Measurements from ENCODE around the gene NEU3.
"Not testable (repeated sequence)": the region's sequence is repeated elsewhere in the genome, so short reads cannot be mapped to it uniquely, and the experiment has no call there.

Gene NEU3

GRCh38 chr11:74989260-74989638 is 516 bp downstream of the NEU3 start:
- no peak for DNase-seq

DNA sequence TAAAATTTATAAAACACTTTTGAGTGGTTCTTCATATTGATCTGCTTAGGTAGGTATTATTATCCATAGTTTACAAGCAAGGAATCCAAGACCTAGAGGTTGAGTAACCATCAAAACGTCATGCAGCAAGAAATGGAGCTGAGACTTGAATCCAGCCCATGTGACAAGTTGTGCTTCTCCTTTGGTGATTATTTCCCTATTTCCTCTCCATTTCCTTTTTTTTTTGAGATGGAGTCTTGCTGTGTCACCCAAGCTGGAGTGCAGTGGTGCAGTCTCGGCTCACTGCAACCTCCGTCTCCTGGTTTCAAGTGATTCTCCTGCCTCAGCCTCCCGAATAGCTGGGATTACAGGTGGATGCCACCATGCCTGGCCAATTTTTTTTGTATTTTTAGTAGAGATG is 1.4 kb downstream of the NEU3 start:
- not testable (repeated sequence) for DNase-seq

- DNase-seq = no peak
Observed at GRCh38 chr11:74990941-74991340, 2.2 kb downstream of the NEU3 start.

DNA sequence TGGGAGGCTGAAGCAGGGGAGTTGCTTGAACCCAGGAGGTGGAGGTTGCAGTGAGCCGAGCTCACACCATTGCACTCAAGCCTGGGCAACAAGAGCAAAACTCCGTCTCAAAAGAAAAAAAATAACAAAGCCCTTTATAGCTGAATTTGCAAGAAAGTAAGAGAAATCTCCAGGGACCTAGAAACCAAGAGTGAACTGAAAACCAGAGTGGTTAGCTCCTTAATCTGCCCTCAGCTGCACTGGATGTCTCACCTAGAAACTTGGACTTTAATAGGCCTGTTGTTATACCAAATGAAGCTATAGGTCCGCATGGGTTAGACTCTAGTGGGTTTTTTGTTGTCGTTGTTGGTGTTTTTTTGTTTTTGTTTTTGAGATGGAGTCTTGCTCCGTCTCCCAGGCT is 4.1 kb downstream of the NEU3 start:
- DNase-seq = no peak

DNA sequence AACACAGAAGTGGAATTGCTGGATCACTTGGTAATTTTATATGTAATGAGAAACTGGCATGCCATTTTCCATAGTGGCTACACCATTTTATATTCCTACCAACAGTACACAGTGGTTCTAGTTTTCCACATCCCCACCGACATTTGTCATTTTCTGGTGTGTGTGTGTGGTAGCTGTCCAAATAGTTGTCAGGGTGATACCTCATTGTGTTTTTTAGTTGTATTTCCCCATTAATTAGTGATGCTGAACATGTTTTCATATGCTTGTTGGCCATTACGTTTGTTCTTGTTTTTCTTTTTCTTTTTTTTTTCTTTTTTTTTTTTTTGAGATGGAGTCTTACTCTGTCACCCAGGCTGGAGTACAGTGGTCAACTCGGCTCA is 12.2 kb downstream of the NEU3 start:
- no peak for DNase-seq

GRCh38 chr11:75001686-75002085 is 13.0 kb downstream of the NEU3 start:
- no peak for DNase-seq

- DNase-seq = no peak
Observed at GRCh38 chr11:75002516-75002915, 13.8 kb downstream of the NEU3 start.

- no peak for DNase-seq
Observed at GRCh38 chr11:75004215-75004614, 15.5 kb downstream of the NEU3 start.

DNA sequence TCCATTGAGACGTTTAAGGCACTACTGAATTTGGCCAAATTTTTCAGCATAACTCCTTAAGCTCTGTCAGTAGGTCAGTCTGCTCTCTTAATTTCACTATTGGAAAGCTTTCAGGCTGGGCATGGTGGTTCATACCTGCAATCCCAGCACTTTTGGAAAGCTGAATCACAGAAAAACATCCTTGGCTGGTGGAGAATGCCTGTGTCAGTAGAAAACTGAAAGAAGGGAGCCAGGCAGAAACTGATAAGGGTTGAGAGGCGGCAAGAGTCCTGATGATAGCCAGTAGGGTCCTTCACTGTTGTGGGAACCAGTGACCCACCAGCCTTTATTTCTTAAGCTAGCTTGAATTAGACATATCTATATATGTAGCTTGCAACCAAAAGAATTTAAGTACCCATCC is 22.6 kb downstream of the NEU3 start:
- DNase-seq = no peak

- no peak for DNase-seq
Observed at GRCh38 chr11:75011872-75012271, 23.1 kb downstream of the NEU3 start.

GRCh38 chr11:75013051-75013450 is 24.3 kb downstream of the NEU3 start:
- no peak for DNase-seq

- no peak for DNase-seq
Observed at GRCh38 chr11:75014129-75014528, 25.4 kb downstream of the NEU3 start.

- not testable (repeated sequence) for DNase-seq
Observed at GRCh38 chr11:75019200-75019599, 30.5 kb downstream of the NEU3 start.

DNA sequence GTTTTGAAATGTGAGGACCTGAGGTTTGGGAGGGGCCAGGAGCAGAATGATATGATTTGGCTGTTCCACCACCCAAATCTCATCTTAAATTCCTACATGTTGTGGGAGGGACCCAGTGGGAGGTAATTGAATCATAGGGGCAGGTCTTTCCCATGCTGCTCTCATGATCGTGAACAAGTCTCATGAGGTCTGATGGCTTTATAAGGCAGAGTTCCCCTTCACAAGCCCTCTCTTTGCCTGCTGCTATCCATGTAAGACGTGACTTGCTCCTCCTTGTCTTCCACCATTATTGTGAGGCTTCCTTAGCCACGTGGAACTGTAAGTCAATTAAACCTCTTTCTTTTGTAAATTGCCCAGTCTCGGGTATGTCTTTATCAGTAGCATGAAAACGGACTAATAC is 31.6 kb downstream of the NEU3 start:
- not testable (repeated sequence) for DNase-seq

- no peak for DNase-seq
Observed at GRCh38 chr11:75022296-75022695, 33.6 kb downstream of the NEU3 start.

DNA sequence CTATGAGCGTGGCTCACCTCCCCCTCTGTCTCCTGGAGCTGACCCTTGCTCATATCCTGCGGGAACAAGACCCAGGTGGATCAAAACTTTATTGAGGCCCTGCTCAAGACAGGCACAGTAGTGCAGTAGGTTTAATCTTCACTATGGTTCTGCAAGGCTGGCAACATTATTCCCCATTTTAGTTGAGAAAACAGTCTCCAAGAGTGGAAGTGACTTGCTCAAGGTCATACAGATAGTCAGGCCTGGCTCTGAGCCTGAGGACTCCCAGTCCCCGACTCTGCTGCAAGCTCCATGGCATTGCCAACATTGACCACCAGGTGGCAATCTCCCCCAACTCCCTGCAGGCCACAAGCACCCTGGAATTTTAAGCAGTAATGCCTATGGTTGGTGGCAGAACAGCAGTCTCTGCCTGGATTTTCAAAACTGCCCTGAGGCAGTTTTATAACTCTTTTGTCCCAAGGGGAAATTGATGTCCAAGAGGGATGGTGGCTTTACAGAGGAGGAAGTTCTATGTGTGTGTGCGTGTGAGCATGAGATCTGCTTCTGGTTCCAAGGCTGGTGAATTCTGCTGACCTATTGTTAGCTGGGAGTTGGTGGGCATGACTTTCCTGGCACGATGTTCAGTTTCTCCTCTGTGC is 34.1 kb downstream of the NEU3 start:
- peak; percentile 87 for DNase-seq

DNA sequence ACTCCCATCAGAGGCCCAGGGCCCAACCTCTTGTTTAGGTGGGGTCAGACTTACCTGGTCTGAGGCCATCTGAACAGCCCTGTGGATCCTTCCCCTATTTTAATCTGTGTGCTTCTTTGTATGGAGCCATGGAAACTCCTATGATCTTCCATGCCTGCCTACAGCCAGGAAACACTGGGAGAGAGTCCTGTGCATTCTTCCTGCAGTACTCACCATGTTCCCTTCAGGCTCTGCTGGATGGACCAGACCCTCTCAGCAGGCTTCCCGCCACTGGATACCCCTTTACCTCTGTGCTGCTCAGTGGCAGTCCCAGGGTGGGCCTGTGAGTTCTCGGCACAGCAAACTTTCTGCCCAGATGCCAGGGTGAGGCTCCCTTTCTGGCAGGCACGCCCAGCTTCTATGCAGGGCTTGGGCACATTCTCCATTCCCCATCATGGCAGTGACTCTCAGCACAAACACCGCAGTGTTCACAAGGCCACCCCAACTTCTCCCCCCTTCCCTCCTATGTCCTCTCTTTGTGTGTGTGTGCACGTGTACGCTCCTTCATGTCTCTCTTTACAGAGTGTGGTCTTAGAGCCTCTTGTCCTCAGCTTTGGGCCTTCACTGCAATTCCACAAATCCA is 34.8 kb downstream of the NEU3 start:
- no peak for DNase-seq

DNA sequence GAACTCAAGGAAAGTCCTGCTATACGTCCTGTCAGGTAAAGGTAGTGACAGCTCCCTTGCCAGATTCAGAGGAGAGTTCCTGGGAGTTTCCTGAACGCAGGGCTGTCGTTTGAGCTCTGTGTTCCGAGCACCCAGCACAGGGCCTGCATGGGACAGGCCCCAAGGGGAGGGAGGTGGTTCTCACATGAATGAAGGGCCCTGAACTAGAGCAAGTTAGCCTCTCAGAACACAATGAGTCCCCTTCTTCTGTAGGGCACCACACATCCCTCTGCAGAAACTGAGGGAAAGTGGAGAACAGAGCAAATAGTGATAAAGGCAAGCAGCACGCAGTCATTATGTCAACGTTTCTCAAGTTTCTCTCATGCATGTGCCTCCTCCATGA is 35.3 kb downstream of the NEU3 start:
- no peak for DNase-seq

DNA sequence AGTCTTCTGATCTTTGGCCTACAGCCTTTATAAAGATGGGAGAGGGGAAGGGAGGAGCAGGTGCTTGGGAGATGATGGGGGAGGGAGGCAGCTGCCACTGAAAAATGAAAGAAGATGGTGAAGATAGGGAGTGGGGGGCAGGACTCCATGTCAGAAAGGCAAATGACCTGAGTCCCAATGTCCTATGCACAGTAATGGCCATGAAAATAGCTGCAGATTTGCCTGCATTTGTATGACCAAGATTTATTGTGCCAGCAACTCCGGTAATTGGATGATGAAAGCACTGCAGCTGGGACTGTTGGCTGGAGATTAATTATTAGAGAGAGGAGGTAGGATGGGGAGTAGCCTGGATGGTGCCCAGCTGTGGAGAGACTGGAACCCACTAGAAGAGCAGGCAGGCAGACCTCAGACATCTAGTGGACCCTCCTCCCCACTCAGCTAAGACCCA is 36.1 kb downstream of the NEU3 start:
- DNase-seq = no peak

GRCh38 chr11:75025561-75025960 is 36.8 kb downstream of the NEU3 start:
- no peak for DNase-seq

GRCh38 chr11:75028321-75028720 is 39.6 kb downstream of the NEU3 start:
- DNase-seq = no peak

DNA sequence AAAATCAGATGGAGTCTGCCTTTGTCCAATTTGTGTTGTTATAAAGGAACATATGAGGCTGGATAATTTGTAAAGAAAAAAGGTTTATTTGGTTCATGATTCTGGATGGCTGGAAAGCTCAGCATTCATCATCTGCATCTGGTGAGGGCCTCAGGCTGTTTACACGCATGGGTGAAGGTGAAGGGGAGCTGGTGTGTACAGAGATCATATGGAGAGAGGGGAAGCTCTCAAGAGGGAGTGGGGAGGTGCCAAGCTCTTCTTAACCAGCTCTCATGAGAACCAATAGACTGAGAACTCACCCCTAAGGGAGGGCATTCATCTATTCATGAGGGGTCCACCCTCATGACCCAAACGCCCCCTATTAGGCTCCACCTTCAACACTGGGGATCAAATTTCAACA is 40.0 kb downstream of the NEU3 start:
- no peak for DNase-seq

- DNase-seq = no peak
Observed at GRCh38 chr11:75029836-75030631, 41.3 kb downstream of the NEU3 start.

- DNase-seq = no peak
Observed at GRCh38 chr11:75031224-75031753, 42.6 kb downstream of the NEU3 start.

Data from stimulated activated CD8-positive, alpha-beta memory T cell treated with anti-CD3 and anti-CD28 coated beads, Interleukin-4, amount 100 ng/mL, for 48 hours (primary cell).